GM18519 (cell line): Measurements from ENCODE around the gene CTSL.
"Not testable (repeated sequence)": the region's sequence is repeated elsewhere in the genome, so short reads cannot be mapped to it uniquely, and the experiment has no call there.

Experiments used
- ATAC-seq: cut with Tn5 transposase; IDR thresholded peaks from one replicate; pipeline ENCODE4 v1.9.1; 2021; ENCODE audit warnings: mild to moderate bottlenecking, moderate library complexity; ENCODE audit not compliant: unreplicated experiment, low FRiP score

Gene CTSL

GRCh38 chr9:87718231-87718630, 7.7 kb upstream of the CTSL start:
- no peak for ATAC-seq

DNA sequence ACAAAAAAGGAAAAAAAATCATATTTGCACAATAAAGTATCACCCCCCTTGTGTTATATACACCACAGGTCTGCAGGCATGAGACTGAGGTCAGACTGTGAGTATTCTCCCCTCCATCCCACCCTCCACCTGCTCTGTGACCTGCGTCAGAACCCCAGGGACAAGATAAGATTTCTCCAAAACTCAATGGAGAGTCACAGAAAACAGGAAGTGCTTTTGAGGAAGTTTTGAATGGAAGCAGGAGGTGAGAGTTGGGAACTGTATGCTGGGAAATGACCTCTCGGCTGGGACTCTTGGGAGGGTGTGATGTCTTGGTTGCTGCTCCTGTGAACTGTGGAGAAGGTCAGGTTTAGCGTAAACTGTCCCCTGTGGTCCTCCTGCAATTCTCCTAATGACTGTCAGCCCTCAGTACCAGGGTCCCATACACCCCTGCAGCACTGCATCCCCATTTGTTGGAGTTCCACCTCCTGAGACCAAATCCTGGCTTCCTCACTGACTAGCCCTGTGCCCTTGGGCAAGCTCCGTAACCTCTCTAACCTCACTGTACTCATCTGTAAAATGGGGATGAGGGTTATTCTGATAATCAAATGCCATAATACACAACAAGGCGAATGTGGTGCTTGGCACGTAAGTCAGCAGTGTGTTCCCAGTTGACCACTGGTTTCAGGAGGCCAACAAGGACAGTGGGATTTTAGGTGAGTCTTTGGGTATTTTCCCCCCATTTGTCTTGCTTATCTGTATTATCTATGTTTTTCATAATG, 6.9 kb upstream of the CTSL start:
- no peak for ATAC-seq

- no peak for ATAC-seq
Observed at GRCh38 chr9:87720173-87720572, 5.7 kb upstream of the CTSL start.

DNA sequence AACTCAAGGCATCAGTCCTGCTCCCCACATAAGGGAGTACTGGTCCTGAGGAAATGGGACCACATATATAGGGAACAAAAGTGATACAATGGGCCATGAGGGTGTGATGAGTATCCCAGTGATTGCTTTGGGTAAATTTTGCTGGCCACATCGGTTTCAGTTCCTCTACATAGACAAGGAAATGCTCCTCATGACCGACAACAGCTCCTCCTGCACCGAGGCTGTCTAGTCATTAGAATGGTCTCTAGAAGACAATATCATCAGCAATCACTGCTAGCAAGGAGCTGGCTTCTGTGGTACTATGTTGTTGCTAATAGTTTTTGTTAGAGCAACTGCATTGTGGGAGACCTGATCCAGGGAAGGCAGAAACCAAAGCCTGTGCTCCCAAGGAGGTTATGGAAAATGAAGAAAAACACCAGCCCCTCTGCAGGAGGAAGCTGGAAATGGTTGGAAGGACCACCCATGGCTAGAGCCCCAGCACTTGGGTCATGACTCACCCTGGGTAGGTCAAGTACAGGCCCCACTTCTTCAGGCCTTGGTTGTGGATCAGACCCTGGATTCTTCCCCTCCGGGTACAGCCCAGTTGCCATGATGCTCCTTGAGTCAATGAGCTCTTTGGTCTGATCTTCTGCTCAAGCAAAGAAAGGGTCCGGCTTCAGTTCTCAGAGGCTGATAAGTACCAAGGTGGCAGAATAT, 3.4 kb upstream of the CTSL start:
- peak; percentile 64 for ATAC-seq

GRCh38 chr9:87725356-87725899, 491 bp upstream of the CTSL start:
- ATAC-seq = no peak

- no peak for ATAC-seq
Observed at GRCh38 chr9:87729246-87729645, 3.3 kb downstream of the CTSL start.

GRCh38 chr9:87731321-87731720, 5.4 kb downstream of the CTSL start:
- no peak for ATAC-seq

- ATAC-seq = no peak
Observed at GRCh38 chr9:87732344-87732743, 6.4 kb downstream of the CTSL start.

DNA sequence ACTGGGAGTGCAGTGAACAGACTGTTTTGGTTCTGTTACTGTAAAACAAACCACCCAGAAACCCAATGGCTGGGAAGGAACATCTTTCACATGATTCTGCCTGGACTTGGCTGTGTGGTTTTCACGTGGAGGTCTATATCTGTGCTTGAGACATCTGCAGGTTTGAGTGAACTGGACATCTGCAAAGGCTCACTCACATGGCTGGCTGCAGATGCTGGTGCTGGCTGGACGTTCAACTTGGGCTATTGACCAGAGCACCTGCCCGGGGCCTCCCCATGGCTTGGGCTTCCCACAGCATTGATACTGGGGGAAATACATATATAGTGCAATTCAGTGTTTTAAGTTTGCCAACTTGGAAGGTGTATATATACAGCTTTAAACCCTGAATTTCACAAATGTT, 6.8 kb downstream of the CTSL start:
- ATAC-seq = no peak

DNA sequence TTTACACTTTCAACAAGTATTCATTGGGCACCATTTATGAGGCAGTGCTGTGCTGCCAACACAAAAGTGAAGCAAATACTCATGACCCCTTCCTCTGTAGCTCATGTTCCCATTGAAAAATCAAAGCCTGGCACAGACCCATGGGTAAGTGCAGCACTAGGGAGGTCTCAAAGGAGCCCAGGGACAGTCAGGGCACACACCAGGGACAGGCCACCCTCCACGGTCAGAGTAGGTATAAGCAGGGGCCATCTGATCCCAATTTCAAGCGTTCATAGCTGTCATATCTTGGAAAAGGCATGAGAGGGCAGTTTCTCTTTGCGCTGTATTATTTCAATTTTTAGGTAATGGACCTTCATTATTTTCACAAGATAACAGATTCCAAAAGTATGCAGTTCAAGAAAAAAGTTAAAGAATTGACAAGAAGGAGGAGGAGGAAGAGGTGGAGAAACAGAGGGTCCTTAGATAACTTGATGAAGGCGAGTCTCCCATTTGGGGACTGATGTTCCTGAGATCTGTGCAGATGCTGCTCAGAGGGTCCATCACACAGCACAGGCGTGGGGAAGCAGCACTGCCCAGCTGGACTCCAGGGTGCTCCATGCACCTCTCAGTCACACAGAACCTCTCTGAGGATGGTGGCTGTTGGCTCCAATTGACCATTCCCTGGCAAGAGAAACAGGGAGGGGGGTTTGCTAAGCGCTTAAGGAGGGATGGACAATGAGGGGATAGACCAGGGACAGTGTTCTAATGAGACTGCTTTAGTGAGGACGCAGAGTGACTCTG, 7.5 kb downstream of the CTSL start:
- ATAC-seq = no peak

DNA sequence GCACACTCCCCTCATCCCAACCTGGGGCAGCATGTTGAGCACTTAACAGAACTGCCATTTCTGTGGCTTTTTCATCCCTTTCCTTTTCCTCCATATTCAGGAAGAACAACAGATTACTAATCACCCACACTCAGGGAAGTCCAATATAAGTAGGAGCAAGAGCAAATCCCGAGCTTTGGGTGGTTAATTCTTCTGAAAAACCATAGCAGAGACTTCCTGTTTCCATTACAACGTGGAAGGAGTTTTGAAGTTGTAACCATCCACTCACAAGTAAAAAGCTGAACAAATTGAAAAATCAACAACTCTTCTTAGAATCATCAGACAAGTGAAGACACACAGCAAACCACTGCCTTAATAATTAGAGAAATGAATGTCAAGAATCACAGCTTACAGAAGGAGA, 8.2 kb downstream of the CTSL start:
- no peak for ATAC-seq

DNA sequence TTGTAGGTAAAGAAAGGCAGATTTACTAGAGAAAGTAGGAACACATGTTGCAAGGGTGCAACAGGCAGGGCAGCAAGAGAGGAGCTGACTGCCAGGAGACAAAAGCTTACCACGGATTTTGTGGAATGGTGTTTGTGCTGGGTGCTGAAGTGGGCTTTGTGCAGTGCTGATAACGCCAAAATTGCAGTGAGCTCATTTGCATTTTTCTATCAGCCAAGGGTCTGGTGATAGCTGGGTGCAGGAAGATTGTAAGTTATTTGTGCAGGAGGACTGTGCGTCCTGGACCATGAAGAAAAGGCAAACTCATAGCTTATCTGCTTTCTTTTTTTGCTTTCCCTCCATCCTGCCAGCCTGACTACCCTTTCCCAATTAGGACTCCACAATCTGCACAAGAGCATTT, 13.6 kb downstream of the CTSL start:
- no peak for ATAC-seq

DNA sequence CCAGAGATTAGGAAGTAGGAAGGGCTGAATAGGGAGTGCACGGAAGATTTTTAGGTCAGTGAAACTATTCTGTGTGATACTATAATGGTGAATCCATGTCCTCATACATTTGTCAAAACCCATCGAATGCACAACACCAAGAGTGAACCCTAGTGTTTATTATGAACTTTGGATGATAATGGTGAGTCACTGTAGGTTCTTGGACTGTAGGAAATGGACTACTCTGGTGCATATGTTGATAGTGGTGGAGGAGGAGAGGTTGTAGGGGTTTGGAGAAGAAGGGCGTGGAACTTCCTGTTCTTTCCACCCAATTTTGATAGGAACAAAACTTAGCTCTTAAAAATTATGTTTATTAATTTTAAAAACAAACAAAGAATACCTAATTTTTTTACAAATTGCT, 14.3 kb downstream of the CTSL start:
- ATAC-seq = no peak

DNA sequence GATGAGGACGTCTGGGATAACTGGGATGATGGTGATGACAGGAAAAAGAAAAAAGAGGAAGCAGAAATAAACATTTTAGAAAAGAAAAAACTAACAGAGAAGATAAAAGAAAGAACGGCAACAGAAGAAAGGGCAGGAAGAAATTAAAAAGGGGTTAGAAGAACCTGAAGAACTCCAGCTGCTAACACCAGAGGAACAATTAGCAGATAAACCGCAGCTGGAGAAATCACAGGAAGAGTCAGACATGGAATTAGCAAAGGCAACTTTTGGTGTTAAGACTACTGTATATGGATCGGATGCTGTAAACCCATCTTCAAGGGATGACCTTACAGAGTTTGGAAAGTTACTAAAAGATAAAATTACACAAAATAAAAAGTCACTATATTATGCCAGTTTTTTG, 15.4 kb downstream of the CTSL start:
- ATAC-seq = no peak

- no peak for ATAC-seq
Observed at GRCh38 chr9:87741891-87742290, 16.0 kb downstream of the CTSL start.

DNA sequence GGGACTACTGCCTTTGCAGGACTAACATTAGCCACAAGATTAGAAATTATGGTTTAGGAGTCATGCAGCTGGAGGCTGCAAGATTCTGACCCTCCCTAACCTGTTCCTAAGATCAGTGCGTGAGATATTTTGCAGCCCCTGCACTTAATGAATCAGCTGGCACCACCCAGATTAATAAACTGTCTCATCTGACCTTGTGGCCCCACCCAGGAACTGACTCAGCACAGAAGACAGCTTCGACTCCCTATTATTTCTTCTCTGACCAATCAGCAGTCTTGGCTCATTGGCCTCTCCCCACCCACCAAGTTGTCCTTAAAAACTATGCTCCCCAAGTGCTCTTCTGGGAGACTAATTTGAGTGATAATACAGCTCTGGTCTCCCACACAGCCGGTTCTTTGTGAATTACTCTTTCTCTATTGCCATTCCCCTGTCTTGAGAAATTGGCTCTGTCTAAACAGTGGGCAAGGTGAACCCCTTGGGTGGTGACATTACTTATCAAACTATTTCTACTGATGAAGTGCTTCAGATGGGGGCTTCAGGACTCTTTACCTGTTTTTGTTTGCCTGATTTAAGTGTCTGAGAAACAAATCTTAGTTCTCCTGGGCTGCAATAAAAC, 17.0 kb downstream of the CTSL start:
- no peak for ATAC-seq

GRCh38 chr9:87744247-87744646, 18.3 kb downstream of the CTSL start:
- ATAC-seq = not testable (repeated sequence)

DNA sequence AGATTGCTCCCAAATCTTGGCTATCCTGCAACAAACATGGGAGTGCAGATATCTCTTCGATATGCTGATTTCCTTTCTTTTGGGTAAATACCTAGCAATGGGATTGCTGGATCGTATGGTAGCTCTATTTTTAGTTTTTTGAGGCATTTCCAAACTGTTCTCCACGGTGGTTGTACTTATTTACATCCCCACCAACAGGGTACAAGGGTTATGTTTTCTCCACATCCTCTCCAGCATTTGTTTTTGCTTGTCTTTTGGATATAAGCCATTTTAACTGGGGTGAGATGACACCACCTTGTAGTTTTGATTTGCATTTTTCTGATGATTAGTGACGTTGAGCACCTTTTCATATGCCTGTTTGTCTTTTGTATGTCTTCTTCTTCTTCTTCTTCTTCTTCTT, 20.3 kb downstream of the CTSL start:
- ATAC-seq = no peak

- ATAC-seq = no peak
Observed at GRCh38 chr9:87748881-87749280, 23.0 kb downstream of the CTSL start.

GRCh38 chr9:87749335-87750035, 23.6 kb downstream of the CTSL start:
- ATAC-seq = no peak
